ENCODE data around the gene PDGFB.

DNA sequence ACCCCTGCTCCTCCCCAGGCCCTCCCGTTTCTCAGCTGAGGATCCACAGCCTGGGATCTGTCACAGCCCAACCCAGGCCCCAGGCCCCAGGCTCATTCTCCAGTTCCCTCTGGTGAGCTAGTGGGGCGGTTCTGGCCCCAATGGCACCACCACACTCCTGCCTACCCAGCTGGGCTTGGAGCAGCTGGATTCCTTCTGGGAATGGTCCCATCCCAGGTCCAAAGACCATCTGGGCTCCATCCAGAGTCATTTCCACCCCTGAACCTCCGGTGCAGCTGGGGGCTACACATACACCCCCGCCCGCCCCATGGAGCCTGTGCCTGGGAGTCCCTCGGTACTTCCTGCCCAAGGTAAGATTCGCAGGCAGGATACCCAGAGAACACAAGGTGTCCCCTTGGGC, 35.5 kb upstream of the PDGFB start:
- TF ChIP-seq POLR2A (IDR thresholded peaks at IDR 0.05), result no peak
- TF ChIP-seq, protein P1, sequence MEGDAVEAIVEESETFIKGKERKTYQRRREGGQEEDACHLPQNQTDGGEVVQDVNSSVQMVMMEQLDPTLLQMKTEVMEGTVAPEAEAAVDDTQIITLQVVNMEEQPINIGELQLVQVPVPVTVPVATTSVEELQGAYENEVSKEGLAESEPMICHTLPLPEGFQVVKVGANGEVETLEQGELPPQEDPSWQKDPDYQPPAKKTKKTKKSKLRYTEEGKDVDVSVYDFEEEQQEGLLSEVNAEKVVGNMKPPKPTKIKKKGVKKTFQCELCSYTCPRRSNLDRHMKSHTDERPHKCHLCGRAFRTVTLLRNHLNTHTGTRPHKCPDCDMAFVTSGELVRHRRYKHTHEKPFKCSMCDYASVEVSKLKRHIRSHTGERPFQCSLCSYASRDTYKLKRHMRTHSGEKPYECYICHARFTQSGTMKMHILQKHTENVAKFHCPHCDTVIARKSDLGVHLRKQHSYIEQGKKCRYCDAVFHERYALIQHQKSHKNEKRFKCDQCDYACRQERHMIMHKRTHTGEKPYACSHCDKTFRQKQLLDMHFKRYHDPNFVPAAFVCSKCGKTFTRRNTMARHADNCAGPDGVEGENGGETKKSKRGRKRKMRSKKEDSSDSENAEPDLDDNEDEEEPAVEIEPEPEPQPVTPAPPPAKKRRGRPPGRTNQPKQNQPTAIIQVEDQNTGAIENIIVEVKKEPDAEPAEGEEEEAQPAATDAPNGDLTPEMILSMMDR (IDR thresholded peaks at IDR 0.05), result no peak
- no peak for TF ChIP-seq EP300 (IDR thresholded peaks at IDR 0.05)

Measured in ovary (tissue), 3 donors.